Measurements from ENCODE around the gene BDKRB1.

DNA sequence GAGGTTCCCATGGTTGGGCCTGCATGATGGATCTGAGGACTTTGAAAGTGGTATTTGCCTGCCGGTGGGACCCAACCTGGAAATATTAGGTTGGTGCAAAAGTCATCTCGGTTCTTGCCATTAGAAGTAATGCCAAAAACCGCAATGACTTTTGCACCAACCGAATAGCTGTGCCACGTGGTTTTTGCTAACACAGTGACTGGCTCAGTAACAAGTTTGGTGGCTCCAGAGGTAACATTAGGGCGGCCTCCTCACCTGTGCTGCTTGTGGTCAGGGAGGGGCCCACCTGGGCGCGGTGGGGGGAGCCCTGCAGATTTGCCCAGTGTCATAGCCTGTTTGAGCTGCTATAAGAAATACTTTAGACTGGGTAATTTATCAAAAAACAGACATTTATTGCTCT, 49.5 kb upstream of the BDKRB1 start:
- TF ChIP-seq CTCF (IDR thresholded peaks at IDR 0.05 in 8 of 11, conservative IDR thresholded peaks at IDR 0.05 in 3 of 11) (no peak), POLR2A (IDR thresholded peaks at IDR 0.05) (no peak)
